Measurements from ENCODE around the gene CYB5A.

DNA sequence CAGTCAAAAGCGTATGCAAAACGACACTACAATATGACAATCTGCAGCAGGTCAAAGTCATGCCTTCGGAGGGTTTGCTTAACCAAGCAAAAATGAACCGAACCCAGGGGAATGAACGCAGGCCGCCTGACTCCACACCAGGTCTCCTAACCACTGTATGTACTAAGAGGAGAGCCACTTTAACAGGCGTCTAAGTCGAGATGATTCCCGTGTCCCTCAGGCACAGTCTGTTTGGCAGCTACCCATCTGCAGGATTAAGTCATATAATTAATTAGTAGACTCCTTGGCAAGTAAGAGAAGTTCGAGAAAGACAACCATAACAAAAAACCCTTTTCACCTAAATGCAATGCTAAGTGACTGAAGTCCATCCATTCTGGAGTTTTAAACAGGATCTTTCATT, 15.2 kb downstream of the CYB5A start:
- TF ChIP-seq SIN3A (IDR thresholded peaks at IDR 0.05; ENCODE audit: borderline replicate concordance, insufficient read depth, low read length): no peak
- no peak for TF ChIP-seq TAF1 (IDR thresholded peaks at IDR 0.05; ENCODE audit: borderline replicate concordance, insufficient read depth, low read length)
- no peak for TF ChIP-seq POLR2AphosphoS5 (IDR thresholded peaks at IDR 0.05; ENCODE audit: low read depth, low read length)
